GM12891 (cell line): ENCODE results near the gene RPL18.

Experiments
- PAX5 ChIP-seq: IDR thresholded peaks from 2 replicates; pipeline ENCODE4 v1.6.1; 2011; ENCODE audit warnings: low read length, moderate library complexity, mild to moderate bottlenecking; ENCODE audit not compliant: insufficient read depth, severe bottlenecking
- POLR2A ChIP-seq: IDR thresholded peaks from 2 replicates; pipeline ENCODE4 v1.6.1; 2011; ENCODE audit warnings: low read depth, low read length, control low read depth
- POLR2AphosphoS5 ChIP-seq: IDR thresholded peaks from 2 replicates; pipeline ENCODE4 v1.6.1; 2011; ENCODE audit warnings: low read depth, low read length, control low read depth

DNA sequence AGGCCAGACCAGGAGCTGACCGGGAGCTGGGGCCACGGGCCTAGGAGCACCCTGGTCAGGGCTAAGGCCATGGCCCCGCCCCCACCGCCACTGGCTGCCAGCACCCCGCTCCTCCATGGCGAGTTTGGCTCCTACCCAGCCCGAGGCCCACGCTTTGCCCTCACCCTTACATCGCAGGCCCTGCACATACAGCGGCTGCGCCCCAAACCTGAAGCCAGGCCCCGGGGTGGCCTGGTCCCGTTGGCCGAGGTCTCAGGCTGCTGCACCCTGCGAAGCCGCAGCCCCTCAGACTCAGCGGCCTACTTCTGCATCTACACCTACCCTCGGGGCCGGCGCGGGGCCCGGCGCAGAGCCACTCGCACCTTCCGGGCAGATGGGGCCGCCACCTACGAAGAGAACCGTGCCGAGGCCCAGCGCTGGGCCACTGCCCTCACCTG, 6.9 kb upstream of the RPL18 start:
- TF ChIP-seq POLR2AphosphoS5 (no peak), POLR2A (no peak), PAX5 (no peak)
